Keratinocyte (primary cell): Measurements from ENCODE around the gene CCDC12. TPM values are rescaled to one million over a fixed set of nuclear protein-coding genes. Genes with fewer than 3 reads are reported as not detected.

Experiments
- DNase-seq: peaks from one replicate; pipeline ENCODE4 v3.0.0-alpha.2; 2011; ENCODE audit warnings: low read depth, missing footprints, low spot score
- FAIRE-seq: peaks from 2 replicates; lab custom pipeline; 2011; peaks lifted over from hg19 to GRCh38; lab: Jason Lieb, UNC
- H2AFZ ChIP-seq: 2 replicates; pipeline ENCODE4 v1.6.0; 2012; ENCODE audit warnings: low read length, control low read depth, inconsistent platforms; ENCODE audit not compliant: control insufficient read depth
- H3K27ac ChIP-seq: 2 replicates; pipeline ENCODE4 v1.5.1; 2011; ENCODE audit warnings: low read length; ENCODE audit not compliant: control insufficient read depth, insufficient read depth
- H3K27me3 ChIP-seq: 3 replicates; pipeline ENCODE4 v1.6.0; 2011; ENCODE audit warnings: low read length; ENCODE audit not compliant: control insufficient read depth, insufficient read depth; ENCODE audit errors: extremely low read depth
- H3K36me3 ChIP-seq, 2 experiments: 2 replicates in 1 of 2; 3 replicates in 1 of 2; pipeline ENCODE4 v1.5.1; 2011; ENCODE audit warnings: low read length in 2 of 2, mild to moderate bottlenecking in 1 of 2; ENCODE audit not compliant: control insufficient read depth in 2 of 2, insufficient read depth in 2 of 2; ENCODE audit errors: extremely low read depth in 1 of 2
- H3K4me1 ChIP-seq: 3 replicates; pipeline ENCODE4 v1.5.1; 2011; ENCODE audit warnings: low read length; ENCODE audit not compliant: control insufficient read depth, insufficient read depth; ENCODE audit errors: extremely low read depth
- H3K4me2 ChIP-seq: 3 replicates; pipeline ENCODE4 v1.6.0; 2011; ENCODE audit warnings: low read depth, low read length; ENCODE audit not compliant: control insufficient read depth, insufficient read depth; ENCODE audit errors: extremely low read depth
- H3K4me3 ChIP-seq, 3 experiments: fragments of 200-600 bp in 1 of 3; sonication (generic) in 1 of 3; 2 replicates in 2 of 3; 3 replicates in 1 of 3; pipeline ENCODE4 v1.5.1; 2011 to 2016; ENCODE audit warnings: low read length in 3 of 3, mild to moderate bottlenecking in 3 of 3, control low read depth in 2 of 3, inconsistent platforms in 1 of 3, low read depth in 1 of 3, mixed read lengths in 1 of 3, mixed run types in 1 of 3, moderate library complexity in 1 of 3; ENCODE audit not compliant: control insufficient read depth in 2 of 3, insufficient read depth in 2 of 3; ENCODE audit errors: extremely low read depth in 1 of 3
- H3K79me2 ChIP-seq: 2 replicates; pipeline ENCODE4 v1.6.0; 2012; ENCODE audit warnings: low read length; ENCODE audit not compliant: control insufficient read depth, insufficient read depth
- H3K9ac ChIP-seq: 3 replicates; pipeline ENCODE4 v1.6.0; 2011; ENCODE audit warnings: low read length; ENCODE audit not compliant: control insufficient read depth, insufficient read depth; ENCODE audit errors: extremely low read depth
- H3K9me1 ChIP-seq: 3 replicates; pipeline ENCODE4 v1.6.0; 2011; ENCODE audit warnings: low read length; ENCODE audit not compliant: control insufficient read depth, insufficient read depth; ENCODE audit errors: extremely low read depth
- H3K9me3 ChIP-seq: 2 replicates; pipeline ENCODE4 v1.5.1; 2012; ENCODE audit warnings: low read depth, low read length; ENCODE audit not compliant: control insufficient read depth
- H4K20me1 ChIP-seq: 3 replicates; pipeline ENCODE4 v1.6.0; 2011; ENCODE audit warnings: low read length; ENCODE audit not compliant: control insufficient read depth, insufficient read depth; ENCODE audit errors: extremely low read depth
- EZH2 ChIP-seq: IDR thresholded peaks from one replicate; pipeline ENCODE4 v1.6.1; 2012; ENCODE audit warnings: inconsistent platforms, mild to moderate bottlenecking, low read length, moderate library complexity
- dilution Hi-C: fragments of 300-500 bp; cut with MboI; formaldehyde crosslinking; loops from one replicate; pipeline ENCODE4 v1.7.0; 2020; ENCODE audit warnings: low sequenced_read_pairs; ENCODE audit not compliant: extremely low pct_ligation_motif_present
- polyA plus RNA-seq, 5 experiments: library from polyadenylated mRNA; depleted of rRNA in 3 of 5; stranded (reverse) in 3 of 5; stranded (forward) in 1 of 5; unstranded in 1 of 5; fragments of >200 nt; gene quantifications; 1 replicate in 1 of 5; 2 replicates in 3 of 5; 3 replicates in 1 of 5; pipeline versions ENCODE4 v1.2.1 to v1.2.3, GENCODE V29; 2011 to 2012; ENCODE audit warnings: missing spikeins in 2 of 5, low read depth in 1 of 5, low replicate concordance in 1 of 5
- TF ChIP-seq, protein P1 (sequence below), 3 experiments: IDR thresholded peaks in 1 of 3; conservative IDR thresholded peaks in 1 of 3; optimal IDR thresholded peaks in 1 of 3; 2 replicates in 2 of 3; 3 replicates in 1 of 3; pipeline versions ENCODE3 to v1.5.1; 2011; ENCODE audit warnings: low read length in 3 of 3, mild to moderate bottlenecking in 3 of 3, moderate library complexity in 2 of 3, control low read depth in 1 of 3, inconsistent platforms in 1 of 3; ENCODE audit not compliant: insufficient read depth in 2 of 3; ENCODE audit errors: extremely low read depth in 1 of 3

CCDC12 gene
- polyA plus RNA-seq, 1 donor (not counting 4 experiments of a cell fraction or from before 2014, with no cell fraction given), result 27.5 TPM

DNA sequence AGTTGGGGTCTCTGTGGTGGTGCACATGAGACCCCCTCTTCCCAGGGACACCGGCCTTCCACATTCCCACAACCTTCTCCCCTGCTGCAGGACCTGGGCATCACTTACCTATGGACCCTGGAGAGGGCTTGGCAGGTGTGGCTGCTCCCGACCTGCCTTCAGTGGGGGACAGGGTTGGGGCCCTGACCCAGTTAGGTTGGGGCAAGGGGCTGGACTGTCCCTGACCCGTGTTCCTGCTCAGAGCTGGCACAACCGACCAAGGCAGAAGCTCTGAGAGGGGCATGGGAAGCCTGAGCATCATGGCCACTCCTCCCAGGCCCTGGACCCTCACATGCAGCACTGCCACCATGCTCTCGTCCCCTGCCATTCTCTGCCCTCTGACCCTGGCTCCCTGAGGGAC lies 9.0 kb upstream of the CCDC12 start:
- H3K4me1 ChIP-seq, result peaks cover 49% of the 10 kb centered on the region
- peaks cover 19% of the 10 kb centered on the region for H3K79me2 ChIP-seq
- peaks cover 5 to 12% of the 10 kb centered on the region in 2 experiments for H3K36me3 ChIP-seq
- no peaks in the 10 kb centered on the region for H3K27me3 ChIP-seq
- dilution Hi-C loops, result no loop called here
- FAIRE-seq (no peak), DNase-seq (no peak)
- no peaks in the 10 kb centered on the region for H3K9me1 ChIP-seq
- H3K27ac ChIP-seq, result no peak overlapping the region
- H3K4me2 ChIP-seq, result no peak overlapping the region
- TF ChIP-seq EZH2, result no peak
- TF ChIP-seq, protein P1, sequence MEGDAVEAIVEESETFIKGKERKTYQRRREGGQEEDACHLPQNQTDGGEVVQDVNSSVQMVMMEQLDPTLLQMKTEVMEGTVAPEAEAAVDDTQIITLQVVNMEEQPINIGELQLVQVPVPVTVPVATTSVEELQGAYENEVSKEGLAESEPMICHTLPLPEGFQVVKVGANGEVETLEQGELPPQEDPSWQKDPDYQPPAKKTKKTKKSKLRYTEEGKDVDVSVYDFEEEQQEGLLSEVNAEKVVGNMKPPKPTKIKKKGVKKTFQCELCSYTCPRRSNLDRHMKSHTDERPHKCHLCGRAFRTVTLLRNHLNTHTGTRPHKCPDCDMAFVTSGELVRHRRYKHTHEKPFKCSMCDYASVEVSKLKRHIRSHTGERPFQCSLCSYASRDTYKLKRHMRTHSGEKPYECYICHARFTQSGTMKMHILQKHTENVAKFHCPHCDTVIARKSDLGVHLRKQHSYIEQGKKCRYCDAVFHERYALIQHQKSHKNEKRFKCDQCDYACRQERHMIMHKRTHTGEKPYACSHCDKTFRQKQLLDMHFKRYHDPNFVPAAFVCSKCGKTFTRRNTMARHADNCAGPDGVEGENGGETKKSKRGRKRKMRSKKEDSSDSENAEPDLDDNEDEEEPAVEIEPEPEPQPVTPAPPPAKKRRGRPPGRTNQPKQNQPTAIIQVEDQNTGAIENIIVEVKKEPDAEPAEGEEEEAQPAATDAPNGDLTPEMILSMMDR (optimal IDR thresholded peaks at IDR 0.05 in 1 of 3, IDR thresholded peaks at IDR 0.05 in 1 of 3, conservative IDR thresholded peaks at IDR 0.05 in 1 of 3; ENCODE audit: extremely low read depth in 1 of 3, insufficient read depth in 2 of 3, low read length in 3 of 3), result no peak
- H3K4me3 ChIP-seq, result no peak overlapping the region
- H2AFZ ChIP-seq, result no peak overlapping the region
- no peak overlapping the region for H3K9ac ChIP-seq
- no peaks in the 10 kb centered on the region for H3K9me3 ChIP-seq
- H4K20me1 ChIP-seq, result no peaks in the 10 kb centered on the region

DNA sequence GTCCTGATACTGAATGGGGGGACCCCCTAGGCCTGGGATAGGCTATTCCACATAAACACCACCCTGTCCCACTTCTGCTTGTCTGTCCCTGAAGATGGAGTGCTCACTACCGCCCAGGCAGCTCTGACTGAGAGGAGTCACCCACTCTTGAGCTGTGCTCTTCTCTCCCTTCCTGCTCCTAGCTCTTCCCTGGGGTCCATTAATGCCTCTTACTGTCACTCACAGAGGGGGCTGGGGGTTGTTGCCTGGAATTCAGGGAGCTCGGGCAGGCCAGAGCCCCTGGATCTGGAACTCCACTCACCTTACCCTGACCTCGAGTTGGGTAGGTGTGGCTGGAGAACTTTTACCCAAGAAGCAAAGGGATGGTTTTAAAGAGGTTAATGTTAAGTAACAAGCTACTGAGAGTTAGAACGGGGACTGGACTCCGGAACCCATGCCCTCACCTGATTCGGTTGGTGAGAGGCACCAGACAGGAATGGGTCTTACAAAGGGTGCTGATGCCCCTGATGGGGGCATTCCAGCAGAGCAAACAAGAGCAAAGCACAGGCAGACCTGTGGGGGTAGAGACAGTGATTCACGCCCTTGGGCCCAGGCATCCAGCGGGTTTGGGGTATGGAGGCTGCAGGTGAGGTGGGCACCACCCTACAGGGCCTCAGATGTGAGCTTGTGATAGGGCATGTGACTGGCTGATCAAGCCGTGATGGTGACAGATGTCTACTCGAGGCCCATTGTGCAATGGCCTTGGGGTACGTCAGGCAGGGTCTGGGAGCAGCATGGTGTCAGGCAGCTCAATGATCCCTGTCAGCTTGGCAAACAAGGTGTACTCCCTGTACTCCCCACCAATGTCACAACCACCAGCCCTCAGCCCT lies 8.3 kb upstream of the CCDC12 start:
- no peak for DNase-seq
- Histone ChIP-seq H3K27ac (no peak overlapping the region), H4K20me1 (no peaks in the 10 kb centered on the region), H3K4me3 (no peak overlapping the region), H3K27me3 (no peaks in the 10 kb centered on the region), H3K36me3 (peaks cover 3 to 7% of the 10 kb centered on the region in 2 experiments), H2AFZ (no peak overlapping the region), H3K9me1 (no peaks in the 10 kb centered on the region), H3K4me1 (peaks cover 56% of the 10 kb centered on the region), H3K79me2 (peaks cover 22% of the 10 kb centered on the region), H3K9ac (no peak overlapping the region), H3K4me2 (no peak overlapping the region), H3K9me3 (no peaks in the 10 kb centered on the region)
- TF ChIP-seq, protein P1 (optimal IDR thresholded peaks at IDR 0.05 in 1 of 3, IDR thresholded peaks at IDR 0.05 in 1 of 3, conservative IDR thresholded peaks at IDR 0.05 in 1 of 3; ENCODE audit: extremely low read depth in 1 of 3, insufficient read depth in 2 of 3, low read length in 3 of 3), result no peak
- TF ChIP-seq EZH2, result no peak
- FAIRE-seq, result no peak
- dilution Hi-C loops, result no loop called here
